LHCN-M2 (cell line): Measurements from ENCODE around the gene APBB1. TPM values are rescaled to one million over a fixed set of nuclear protein-coding genes. Genes with fewer than 3 reads are reported as not detected.
"Not testable (repeated sequence)": the region's sequence is repeated elsewhere in the genome, so short reads cannot be mapped to it uniquely, and the experiment has no call there.

Experiments used
- DNase-seq: peaks from one replicate; pipeline ENCODE4 v3.0.0-alpha.2; 2012; ENCODE audit warnings: low read depth
- total RNA-seq: library from RNA; depleted of rRNA; stranded (reverse); fragments of >200 nt; gene quantifications from 2 replicates; pipeline ENCODE4 v1.2.3, GENCODE V29; 2014

APBB1 gene
- total RNA-seq, 1 experiment from 2014 or later, result 18.3 TPM

- DNase-seq, result no peak
Observed at GRCh38 chr11:6417907-6418556, 862 bp downstream of the APBB1 start.

GRCh38 chr11:6415797-6416196 is 3.1 kb downstream of the APBB1 start:
- no peak for DNase-seq

DNA sequence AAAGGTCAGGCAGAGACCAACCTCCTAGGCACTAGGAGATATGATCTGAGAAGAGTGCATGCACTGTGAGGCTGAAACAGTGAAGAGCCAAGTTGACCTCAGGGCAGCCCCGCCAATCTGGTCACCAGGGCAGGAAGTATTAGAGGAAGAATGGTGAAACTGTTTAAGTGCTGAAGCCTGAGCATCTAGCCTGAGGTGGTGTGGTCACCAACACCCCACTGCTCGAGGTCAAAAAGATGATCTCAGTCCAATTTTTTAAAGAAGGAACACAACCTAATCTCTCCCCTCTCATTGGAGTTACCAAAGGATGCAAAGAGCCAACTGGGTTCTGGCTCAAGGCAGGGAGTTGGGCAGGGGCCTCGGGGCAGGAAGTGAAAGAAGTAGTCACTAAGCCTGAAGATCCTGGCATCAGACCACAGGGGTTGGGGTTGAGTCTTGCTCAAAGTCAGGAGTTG is 4.0 kb downstream of the APBB1 start:
- no peak for DNase-seq

GRCh38 chr11:6413791-6414201 is 5.1 kb downstream of the APBB1 start:
- DNase-seq, result no peak

DNA sequence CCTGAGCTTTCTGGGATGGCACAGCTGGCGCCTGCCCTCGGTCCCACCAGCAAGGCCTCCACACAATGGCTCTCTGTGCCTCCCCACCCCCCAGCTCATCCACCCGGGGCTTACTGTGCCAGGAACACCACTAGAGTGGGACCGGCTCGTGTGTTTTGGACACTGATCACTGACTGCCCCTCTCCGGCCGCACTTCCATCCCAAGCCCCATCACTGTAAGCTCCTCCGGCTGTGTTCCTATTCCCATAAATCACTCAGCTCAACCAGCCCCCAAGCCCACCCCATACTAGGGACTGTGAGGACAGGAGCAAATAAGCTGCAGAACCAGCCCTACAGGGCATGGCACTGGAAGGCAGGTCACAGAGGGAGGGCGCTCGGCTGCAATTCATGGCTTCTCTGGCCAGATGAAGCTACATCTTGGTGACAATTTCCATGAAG is 7.3 kb downstream of the APBB1 start:
- DNase-seq, result no peak

- no peak for DNase-seq
Observed at GRCh38 chr11:6410695-6411430, 8.0 kb downstream of the APBB1 start.

DNA sequence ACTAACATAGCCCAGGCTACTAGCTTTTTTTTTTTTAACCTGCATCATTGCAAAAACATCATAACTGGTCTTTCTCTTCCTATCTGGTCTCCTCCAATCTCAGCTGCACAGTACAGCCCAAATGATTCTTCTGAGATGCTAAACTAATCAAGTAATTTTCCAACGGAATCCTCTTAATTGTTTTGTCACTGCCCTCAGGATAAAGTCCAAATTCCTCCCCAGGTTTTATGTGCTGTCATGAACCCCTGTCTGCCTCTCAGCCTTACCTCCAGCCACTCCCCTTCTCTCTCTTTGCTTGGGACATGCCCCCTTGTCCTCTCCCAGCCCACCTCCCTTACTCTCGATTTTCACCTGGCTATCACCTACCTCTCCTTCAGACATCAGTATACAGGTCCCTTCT is 12.5 kb downstream of the APBB1 start:
- DNase-seq, result no peak

DNA sequence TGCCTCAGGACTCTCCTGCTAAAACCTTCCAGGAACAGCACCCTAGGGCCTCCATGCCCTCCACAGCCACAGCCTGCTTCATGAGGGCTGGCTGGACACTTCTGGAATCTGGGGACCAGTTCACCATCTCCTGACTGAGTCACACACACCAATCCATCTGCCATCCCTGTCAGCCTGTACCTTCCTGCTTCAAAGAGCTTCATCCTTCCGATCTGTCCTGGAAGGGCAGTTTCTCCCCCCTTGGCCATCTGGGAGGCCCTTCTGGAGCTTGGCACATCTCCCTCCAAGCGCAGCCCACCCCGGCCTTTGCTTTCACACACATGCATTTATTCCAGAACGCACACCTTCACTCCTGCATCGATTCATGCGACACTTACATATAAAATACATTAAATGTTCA is 13.0 kb downstream of the APBB1 start:
- DNase-seq, result no peak

DNA sequence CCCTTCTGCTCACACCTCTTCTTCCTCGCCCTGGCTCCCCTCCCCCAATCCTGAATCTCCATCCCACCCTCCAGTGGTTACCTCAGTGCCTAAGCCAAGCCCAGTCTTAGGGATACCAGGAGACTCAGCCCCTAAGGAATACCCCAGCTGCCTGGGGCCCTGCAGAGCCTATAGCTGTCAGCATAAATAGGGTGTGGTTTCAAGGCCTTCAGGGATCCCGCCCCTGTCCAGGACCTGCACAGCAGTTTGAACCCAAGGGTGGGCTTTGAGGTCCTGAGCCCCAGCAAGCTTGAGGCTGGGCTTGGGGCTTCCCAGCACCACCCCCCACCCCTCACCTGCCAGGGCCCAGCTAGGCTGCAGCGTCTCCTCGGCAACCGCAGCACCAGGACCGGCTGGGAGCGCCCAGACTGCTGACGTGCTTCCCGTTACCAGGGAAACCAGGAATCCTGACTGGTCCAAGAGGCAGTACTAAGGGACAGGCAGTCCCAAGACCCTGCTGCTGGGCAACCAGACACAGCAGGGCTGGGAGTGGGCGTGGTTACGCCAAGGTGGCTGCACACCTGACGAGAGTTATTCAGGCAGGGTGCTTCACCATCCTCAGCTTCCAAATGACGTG is 13.7 kb downstream of the APBB1 start:
- DNase-seq, result no peak

GRCh38 chr11:6404342-6405051 is 14.4 kb downstream of the APBB1 start:
- DNase-seq, result no peak

- no peak for DNase-seq
Observed at GRCh38 chr11:6403539-6403938, 15.4 kb downstream of the APBB1 start.

DNA sequence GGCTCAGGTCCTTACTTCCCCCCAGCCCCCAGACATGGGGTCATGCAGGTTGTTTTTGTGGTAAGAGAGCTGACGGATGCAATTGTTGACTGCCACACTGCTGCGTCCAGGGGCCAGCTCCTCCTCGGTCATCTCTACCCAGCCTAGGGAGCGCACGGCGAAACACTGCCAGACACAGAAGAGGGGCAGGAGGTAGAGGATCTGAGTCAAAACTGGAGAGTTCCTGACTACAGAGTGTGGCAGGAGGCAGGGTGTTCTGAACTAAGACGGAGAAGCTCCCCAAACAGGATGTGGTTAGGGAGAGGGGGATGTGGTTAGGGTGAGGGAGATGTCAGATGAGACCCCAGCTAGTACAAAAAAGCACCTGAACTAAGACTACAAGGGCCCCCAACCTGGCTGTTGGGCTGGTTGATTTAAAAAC is 16.3 kb downstream of the APBB1 start:
- no peak for DNase-seq

DNA sequence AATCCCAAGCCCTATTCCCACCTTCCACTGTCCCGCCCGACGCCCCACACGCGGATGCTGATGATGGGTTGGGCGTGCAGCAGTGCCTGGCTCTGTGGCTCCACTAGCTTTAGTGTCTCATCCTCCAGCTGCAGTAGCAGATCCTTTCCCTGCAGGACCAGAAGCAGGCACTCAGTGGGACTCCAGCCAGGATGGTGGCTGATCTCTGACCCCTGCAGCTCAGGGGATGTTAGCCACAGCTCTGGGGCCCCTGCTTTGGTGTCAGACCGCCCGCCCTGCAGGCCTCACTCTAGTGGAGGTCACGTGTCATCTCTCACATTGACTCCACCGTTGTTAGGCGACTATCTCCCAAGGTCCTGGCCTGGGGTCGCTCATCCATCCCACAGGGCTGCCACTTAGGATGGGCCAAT is 16.8 kb downstream of the APBB1 start:
- DNase-seq, result no peak

- DNase-seq, result no peak
Observed at GRCh38 chr11:6401464-6401863, 17.4 kb downstream of the APBB1 start.

DNA sequence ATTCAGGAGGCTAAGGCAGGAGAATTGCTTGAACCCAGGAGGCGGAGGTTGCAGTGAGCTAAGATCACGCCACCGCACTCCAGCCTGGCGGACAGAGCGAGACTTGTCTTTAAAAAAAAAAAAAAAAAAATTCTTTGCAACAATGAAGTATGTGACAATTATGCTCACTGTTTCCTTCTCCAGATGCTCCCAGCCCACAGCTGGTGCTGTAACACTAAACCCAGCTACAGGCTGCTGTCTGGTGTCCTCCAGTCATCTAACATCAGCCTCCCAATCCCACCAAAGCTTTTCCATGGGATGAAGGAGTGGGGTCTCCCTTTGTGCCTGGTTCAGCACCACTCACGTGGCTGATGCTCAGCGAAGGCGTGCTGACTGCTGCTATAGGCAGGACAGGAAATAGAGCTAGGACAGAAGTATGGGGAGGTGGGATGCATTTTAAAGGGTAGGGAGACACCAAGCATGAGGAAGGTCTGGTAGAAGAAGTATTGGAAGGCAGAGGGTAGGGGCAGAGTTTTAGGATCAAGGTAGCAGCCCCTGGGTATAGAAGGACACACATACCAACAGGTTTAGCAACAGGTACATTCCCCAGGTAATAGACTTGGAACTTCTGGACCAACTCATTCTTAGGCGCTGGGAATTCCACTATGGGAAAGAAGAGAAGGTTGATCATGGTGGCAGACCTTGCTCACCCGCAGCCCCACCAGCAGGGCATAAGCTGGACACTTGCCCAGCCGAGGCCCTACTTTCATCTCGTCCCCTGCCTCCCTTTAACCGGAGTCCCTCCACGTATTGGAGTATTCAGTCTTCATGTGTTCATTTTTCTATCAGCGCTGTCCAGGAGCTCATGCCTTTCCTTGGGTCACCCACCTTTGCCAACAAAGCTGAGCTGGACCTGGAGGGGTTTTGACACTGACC is 18.2 kb downstream of the APBB1 start:
- DNase-seq, result no peak

DNA sequence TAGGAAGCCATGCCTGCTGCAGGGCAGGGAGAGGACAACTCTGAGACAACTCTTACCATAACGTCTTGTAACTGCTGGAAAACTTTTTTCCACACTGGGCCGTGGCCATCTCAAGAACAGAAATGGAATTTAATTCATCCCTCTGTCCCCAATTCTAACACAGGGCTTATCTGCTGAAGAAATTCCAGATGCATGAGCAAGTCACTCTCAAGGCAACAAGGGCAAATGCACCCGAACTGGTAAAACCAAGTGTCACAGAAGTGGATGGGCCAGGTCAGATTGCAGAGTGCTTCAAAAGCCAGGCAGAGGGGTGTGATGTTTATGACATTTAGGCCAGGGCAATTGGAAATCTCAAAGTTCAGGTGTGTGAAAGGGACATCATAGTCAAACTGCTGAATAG is 21.3 kb downstream of the APBB1 start:
- no peak for DNase-seq

DNA sequence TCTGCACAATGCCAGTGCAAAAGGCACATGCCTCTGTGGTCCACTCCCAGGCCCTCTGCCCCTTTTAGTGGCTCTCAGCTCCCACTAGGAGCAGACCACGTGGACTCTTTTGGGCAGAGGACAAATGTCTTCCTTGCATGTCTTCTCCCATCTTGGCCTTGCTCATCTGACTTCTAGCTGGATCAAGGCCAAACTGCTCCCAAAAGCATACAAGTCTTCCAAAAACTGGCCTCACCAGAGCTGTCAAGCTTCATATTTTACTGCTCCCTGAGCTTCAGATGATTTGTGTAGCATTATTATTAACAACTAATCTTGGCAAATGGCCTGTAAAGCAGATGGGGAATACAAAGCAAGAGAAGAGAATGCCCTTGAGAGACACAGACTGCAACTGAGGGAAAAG is 21.7 kb downstream of the APBB1 start:
- DNase-seq, result no peak

GRCh38 chr11:6395470-6396060 is 23.3 kb downstream of the APBB1 start:
- DNase-seq, result no peak

- no peak for DNase-seq
Observed at GRCh38 chr11:6393989-6394670, 24.8 kb downstream of the APBB1 start.

GRCh38 chr11:6392251-6392650 is 26.6 kb downstream of the APBB1 start:
- not testable (repeated sequence) for DNase-seq
